ENCODE data around the gene TLR5.
"Not testable (repeated sequence)": the region's sequence is repeated elsewhere in the genome, so short reads cannot be mapped to it uniquely, and the experiment has no call there.

The TLR5 gene, protein sequence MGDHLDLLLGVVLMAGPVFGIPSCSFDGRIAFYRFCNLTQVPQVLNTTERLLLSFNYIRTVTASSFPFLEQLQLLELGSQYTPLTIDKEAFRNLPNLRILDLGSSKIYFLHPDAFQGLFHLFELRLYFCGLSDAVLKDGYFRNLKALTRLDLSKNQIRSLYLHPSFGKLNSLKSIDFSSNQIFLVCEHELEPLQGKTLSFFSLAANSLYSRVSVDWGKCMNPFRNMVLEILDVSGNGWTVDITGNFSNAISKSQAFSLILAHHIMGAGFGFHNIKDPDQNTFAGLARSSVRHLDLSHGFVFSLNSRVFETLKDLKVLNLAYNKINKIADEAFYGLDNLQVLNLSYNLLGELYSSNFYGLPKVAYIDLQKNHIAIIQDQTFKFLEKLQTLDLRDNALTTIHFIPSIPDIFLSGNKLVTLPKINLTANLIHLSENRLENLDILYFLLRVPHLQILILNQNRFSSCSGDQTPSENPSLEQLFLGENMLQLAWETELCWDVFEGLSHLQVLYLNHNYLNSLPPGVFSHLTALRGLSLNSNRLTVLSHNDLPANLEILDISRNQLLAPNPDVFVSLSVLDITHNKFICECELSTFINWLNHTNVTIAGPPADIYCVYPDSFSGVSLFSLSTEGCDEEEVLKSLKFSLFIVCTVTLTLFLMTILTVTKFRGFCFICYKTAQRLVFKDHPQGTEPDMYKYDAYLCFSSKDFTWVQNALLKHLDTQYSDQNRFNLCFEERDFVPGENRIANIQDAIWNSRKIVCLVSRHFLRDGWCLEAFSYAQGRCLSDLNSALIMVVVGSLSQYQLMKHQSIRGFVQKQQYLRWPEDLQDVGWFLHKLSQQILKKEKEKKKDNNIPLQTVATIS

DNA sequence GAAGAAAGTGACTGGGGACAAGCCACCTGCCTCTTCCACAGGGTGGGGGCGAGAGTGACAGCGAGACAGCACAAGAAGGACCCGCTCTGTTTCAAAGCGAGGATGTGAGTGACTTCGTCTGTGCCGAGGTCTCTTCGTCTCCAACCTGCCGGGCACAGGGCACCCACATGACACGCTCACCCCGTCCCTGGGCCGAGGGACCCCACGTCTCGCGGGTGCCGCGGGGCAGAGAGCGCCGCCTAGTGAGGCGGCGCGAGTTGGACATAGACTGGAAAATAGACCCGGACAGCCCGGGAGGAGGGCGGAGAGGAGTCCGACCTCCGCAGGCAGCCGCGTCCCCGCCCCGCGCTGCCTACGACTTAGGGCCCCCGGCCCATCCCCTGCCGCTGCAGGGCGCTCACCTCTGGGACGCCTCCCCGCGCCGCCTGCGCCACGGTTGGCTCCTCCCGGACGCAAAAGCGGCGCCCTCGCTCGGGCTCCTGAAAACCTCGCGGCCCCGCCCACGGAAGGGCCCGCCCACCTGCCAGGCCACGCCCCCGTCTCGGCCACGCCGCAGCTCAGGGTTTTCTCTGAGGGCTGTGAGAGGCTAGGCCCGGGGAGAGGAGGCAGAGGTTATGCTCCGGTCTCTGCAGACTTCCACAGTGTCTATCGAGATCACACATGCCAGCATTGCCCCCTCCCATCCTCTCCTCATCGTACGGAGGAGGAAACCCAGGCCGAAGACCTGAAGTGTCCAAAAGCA, at the start of gene TLR5:
Gene TLR5 (minus strand): TSS at position 454 of the 742 bp plus-strand sequence. CDS start 30,217 bp downstream, outside the sequence.
- no peak for DNase-seq (ENCODE audit: low read depth)

DNA sequence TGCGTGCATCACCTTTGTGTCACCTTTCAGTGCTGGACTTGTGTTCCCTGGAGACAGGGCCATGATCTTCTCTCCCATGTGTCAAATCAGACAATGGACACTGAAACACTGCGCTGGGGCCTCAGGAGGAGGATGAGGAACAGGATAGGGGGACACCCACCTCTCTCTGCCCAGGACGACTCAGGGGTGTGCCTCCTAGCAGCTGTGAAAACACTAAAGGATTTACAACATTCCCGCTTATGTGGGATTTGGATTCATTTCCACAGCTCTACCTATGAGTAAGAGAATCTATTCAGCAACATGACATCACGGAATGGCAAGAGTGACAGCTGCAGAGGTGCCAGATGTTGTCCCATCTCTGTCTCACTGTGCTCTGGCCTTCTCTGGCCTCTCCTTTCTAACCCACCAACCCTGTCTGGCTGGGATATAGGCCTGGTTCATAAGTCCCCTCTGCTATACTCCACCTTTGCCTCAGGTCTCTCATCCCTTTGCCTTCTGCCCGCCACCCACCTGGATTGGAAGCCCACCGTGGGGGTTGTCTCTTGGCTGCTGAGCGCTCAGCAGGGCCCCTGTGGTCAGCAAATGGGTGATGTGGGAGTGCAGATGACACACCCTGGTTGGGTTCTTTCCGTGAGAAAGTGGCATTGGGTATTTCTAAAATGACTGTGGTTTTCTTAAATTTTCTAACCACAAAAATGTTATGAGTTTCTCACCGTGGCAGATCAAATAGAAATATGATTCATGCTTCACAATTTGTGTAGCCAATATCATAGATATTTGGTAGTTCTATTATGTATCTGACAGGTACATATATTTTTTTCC, 47.1 kb upstream of the TLR5 start:
- no peak for DNase-seq (ENCODE audit: low read depth)

DNA sequence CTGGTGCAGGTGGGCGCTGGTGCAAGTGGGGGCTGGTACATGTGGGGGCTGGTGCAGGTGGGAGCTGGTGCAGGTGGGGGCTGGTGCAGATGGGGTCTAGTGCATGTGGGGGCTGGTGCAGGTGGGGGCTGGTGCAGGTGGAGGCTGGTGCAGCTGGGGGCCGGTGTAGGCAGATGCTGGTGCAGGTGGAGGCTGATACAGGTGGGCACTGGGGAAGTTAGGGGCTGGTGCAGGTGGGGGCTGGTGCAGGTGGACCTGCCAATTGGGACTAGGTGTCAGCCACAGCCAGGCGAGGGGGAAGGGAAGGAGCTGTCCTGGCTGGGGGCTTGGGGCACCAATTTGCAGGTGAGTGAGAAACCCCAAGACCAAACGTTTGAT, 46.5 kb upstream of the TLR5 start:
- DNase-seq (ENCODE audit: low read depth), result no peak

DNA sequence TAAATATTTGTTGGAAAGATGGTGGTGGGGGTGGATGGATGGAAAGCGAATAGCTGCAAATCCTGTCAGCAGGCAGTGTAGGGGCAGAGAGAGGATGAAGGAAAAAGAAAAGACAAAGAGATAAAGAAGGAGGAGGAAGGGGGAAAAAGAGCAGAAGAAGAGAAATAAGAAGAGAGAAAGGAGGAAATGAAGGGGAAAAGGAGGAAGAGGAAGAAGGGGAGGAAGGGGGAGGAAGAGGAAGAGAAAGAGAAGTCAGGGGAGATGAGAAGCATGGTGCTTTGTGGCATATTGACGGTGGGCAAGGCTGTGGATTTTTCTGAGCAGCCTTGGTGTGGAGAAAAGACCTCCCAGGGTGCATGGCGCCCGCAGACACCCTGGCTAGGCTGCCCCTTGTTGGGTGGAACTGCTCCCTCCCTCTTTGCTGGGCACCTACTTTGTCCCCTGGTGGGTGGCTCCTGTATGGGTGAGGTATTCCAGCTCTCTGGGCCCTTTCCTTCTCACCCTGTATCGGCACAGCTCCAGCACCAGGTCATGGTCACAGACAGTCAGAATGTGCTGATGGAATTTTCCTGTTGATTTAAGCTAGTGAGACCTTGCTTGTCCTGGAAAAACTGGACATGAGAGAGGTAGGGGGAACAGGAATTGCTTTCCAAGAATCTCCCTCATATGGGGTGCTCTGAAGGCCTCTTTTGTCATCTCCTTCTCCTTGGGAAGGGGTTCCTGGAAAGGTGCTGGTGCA, 45.7 kb upstream of the TLR5 start:
- no peak for DNase-seq (ENCODE audit: low read depth)

DNA sequence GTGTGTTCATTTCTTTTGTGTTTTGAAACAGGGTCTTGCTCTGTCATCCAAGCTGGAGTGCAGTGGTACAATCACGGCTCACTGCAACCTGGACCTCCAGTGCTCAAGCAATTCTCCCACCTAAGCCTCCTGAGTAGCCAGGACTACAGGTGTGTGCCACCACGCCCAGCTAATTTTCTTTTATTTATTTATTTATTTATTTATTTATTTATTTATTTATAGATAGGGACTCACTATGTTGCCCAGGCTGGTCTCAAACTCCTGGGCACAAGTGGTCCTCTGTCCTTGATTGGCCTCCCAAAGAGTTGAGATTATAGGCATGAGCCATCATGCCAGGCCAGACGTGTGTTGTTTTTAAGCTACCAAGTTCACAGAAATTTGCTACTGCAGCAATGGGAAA, 43.8 kb upstream of the TLR5 start:
- DNase-seq (ENCODE audit: low read depth), result no peak

DNA sequence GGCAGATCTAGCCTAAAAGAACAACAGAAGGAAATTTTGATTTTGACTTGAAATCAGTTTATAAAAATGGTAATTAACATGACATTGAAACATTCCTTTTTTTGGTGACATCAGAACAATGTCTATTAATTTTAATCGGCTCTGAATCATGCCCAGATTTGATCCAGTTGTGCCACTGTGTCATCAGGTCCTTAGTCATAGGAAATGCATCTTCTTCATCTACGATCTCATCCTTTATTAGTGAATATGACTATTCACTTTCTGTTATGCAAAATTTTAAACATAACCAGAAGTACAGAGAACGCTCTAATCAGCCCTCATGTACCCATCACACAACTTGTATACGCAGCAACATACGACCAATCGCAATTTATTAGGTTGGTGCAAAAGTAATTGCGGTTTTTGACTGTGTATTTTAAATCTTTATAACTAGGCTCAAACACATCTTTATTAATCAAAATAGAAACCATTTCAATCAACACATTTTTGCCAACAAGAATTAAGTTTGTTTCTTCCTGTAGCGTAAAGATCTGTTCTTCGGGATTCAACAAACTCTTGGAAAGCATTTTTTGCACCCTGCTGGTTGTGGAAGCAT, 40.3 kb upstream of the TLR5 start:
- DNase-seq (ENCODE audit: low read depth), result no peak

DNA sequence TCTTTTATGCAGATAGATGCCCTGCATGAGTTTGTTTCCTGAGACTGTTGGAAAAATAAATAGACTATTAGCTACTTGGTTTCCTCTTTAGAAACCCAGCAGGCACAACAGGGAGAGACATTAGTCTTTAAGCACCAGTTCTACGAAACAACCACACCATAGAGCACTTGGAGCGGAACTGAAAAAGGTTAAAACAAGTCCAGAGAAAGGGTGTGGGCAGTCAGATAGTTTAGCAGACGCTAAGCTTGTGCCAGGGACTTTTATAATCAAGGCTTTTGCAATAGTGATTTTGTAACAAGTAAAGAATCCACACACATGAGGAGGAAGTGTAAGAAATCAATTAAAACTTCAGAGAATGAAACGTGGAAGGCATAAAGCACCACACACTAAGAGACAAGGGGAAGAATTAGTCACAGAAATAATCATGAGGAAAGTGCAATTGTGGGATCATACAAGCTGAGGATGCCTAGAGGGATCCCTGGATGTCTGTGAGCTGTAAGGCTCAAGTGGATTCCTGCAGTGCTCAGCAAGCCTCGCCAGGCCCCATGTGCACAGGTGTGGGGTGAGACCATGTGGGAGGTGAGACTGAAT, 37.8 kb upstream of the TLR5 start:
- DNase-seq (ENCODE audit: low read depth), result no peak

DNA sequence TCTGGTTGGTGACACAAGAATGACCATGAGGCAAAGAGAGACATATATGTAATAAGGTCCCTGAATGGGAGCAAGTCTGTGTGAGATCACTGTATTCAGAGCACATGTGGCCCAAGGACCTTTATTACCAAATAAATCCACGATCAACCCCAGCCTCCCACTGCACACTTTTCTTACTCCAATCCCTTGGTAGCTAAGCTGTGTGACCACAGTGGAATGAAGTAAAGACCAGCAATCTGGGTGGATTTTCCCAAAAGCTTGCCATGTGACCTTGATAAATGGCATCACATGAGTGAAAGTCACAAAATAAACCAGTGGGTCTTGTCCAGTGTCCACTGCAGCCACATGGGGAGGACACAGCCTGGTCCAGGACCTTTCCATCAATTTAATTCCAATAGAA, 36.7 kb upstream of the TLR5 start:
- DNase-seq (ENCODE audit: low read depth), result no peak

DNA sequence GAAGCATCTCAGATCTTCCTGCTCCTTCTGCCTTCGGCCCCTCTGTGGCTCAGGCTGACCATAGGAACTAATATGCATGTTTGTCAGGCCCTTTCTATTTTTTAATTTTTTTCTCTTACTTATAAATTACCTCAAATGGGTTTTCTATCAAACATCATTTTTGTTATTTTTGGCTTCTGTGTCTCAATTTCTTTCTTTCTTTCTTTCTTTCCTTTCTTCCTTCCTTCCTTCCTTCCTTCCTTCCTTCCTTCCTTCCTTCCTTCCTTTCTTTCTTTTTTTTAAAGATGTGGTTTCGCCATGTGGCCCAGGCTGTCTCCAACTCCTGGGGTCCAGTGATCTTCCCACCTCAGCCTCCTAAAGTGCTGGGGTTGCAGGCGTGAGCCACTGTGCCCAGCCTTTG, 36.2 kb upstream of the TLR5 start:
- no peak for DNase-seq (ENCODE audit: low read depth)

DNA sequence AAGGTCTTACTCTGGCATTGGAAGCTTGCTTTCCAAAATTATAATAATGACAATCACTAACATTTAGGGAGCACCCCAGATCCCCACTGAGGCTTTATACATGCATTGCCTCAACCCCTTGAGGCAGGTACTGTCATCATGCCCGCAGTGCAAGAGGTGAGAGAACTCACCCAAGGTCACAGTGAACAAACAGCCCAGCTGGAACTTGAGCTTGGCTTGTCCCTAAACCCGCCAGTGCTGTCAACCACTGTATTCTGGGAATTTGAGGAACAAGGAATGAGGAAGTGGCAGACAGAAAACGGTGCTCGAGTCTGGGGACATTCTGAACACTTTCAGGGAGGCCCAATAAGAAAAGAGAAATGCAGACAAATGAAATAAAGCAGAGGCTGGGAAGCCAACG, 34.6 kb upstream of the TLR5 start:
- DNase-seq (ENCODE audit: low read depth), result no peak

DNA sequence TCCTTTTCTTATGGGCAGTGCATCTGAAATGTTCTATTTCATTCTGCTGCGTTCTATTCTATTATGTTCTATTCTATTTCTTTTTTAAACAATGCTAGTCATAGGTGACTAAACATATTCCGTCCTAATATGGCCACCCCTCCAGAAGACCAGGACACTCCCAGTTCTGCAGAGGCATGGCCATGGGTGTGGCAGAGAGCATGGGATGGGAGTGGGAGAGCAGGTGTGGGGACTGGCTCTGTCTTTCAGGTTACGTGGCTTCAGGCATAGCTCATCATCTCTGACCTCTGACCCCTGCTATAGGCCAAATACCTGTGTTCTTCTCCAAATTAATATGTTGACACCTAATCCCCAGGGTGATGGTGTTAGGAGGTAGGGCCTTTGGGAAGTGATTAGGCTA, 33.4 kb upstream of the TLR5 start:
- no peak for DNase-seq (ENCODE audit: low read depth)

DNA sequence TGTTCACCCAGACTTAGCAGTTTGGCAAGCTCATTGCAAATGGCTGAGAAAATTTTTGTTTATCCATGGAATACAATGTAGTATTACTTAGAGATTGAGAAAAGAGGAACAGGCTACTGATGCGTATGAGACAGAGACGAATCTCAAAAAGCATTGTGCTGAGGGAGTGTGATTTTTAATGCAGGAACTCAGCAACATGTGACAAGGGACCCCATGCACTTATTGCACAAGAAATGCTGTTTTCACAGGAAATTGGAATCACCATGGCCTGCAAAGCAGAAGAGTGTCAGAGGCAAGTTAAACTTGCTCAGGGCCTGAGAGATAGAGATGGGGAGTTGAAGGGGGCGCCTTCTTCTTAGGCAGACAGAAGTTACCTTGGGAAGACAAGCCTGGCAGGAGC, 32.6 kb upstream of the TLR5 start:
- DNase-seq (ENCODE audit: low read depth), result no peak

DNA sequence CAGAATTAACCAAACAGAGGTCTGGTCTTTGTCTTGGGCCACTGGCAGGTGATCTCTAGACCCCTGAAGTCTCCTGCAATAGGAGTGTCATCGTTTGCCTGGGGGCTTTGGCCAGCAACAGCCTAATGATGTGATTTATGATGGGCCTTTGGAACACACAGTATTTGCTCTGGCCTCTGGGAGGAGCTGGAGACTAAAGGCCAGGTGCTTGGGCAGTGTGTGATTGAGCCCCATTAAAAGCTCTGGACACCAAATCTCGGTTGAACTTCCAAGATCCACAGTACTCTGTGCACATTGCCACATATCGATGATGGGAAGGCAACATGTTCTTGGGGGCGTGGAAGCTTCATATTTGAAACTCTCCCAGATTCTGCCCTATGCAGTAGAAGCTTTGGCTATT, 32.0 kb upstream of the TLR5 start:
- DNase-seq (ENCODE audit: low read depth), result no peak

DNA sequence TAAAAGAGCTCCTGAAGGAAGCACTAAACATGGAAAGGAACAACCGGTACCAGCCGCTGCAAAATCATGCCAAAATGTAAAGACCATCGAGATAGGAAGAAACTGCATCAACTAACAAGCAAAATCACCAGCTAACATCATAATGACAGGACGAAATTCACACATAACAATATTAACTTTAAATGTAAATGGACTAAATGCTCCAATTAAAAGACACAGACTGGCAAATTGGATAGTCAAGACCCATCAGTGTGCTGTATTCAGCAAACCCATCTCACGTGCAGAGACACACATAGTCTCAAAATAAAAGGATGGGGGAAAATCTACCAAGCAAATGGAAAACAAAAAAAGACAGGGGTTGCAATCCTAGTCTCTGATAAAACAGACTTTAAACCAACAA, 26.4 kb upstream of the TLR5 start:
- DNase-seq (ENCODE audit: low read depth), result not testable (repeated sequence)

DNA sequence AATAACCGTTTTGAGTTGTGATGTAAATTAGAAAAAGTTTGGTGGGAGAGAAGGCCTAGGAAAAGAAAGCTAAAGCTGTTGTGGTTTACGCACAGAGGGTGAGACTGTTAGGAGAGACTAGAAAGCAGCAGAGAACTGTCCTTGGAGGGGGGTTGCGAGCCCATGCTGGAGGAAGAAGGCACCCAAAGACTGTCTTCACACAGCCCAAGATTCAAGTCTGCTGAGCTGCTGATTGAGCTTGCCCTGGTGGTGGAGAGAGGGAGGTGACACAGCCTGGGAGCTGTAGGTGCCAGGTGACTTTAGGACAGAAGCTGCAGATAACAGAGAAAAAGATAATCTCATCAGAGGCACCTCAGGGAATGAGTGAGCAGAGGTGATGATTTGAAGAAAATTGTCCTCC, 18.3 kb upstream of the TLR5 start:
- no peak for DNase-seq (ENCODE audit: low read depth)

DNA sequence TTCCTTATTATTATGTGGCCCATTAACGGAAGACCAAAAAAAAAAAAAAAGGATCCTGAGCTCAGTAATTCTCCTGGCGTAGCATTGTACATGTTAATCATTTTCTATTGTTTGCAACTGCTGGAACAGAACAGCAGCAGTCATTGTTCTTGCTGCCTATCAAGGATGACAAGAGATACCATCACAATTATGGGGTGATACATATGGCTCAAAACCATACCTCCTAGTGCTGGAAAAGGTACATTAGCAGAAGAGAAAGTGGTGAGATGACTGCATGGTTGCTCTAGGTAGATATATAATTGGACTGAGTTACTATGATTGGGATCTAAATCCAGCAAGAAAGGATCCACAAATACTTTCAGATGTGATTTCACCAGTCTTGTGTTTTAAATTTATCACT, 13.3 kb upstream of the TLR5 start:
- DNase-seq (ENCODE audit: low read depth), result no peak

DNA sequence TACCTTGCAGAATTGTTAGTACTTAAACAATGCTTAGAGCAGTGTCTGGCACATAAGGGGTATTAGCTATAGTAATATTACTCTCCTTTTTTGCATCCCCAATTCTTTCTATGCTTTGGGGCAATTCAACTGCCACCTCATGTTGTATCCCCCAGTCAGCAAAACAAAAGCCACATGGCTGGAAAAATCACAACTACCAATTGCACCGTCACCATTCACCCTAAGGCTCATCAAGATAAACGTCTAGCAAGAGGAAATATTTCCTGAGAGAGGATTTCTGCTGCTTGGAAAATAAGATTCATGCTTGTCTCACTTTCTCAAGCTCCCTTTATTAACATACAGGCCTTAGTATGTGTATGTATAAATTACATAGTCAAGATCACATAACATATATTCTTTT, 12.1 kb upstream of the TLR5 start:
- no peak for DNase-seq (ENCODE audit: low read depth)

DNA sequence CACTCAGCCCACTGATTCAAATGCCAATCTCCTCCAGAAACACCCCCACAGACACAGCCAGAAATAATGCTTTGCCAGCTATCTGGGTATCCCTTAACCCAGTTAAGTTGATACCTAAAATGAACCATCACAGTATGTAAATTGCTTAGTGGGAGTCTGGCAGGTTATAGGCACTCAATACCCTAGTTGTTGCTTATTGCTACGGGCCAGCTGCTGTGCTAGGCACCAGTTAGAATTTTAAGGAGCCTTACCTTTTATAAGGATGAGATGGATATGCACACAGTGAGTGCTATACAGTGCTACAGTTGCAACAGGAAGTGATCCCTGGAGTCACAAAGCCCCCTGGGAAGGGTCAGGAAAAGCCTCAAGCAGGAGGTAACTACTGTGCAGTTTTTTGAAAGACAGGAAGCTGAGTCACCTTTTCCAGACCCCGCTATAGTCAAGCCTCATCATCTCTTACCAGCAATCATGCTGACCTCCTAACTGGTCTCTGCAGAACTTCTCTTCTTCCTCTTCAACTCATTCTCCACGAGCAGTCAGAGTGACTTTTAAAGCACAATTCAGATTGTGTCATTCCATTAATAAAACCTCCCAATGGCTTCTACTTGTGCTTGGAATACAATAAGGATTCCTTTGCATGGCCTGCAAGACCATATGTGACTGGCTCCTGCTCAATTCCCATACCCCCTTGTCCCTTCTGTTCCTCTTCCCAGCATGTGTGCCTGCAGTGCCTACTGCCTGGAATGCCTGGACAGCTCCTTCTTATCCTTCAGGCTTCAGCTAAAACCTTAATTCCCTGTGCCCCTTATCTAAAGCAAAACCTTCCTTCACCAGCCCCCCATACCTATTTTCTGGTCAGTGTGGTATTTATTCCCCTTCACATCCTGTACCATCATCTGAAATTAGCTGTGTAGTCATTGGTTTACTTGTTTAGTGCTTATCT, 10.4 kb upstream of the TLR5 start:
- no peak for DNase-seq (ENCODE audit: low read depth)

DNA sequence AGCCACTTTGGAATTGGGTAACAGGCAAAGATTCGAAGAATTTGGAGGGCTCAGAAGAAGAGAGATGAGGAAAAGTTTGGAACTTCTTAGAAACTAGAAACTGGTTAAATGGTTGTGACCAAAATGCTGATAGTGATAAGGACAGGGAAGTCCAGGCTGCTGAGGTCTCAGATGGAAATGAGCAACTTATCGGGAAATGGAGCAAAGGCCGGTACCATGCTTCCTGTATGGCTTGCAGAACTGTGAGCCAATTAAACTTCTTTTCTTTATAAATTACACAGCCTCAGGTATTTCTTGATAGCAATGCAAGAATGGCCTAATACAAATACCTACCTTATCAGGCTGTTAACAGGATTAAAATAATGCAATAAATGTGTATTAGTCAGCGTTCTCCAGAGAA, 9.4 kb upstream of the TLR5 start:
- DNase-seq (ENCODE audit: low read depth), result no peak

Data from fibroblast of the conjunctiva (primary cell).